ENCODE data around the gene MAP4K4. TPM values are rescaled to one million over a fixed set of nuclear protein-coding genes. Genes with fewer than 3 reads are reported as not detected.

Gene MAP4K4
- total RNA-seq, 1 donor from 2014 or later, result 175 TPM

- Mint-ChIP-seq H3K4me1 (peaks cover 8% of the 10 kb centered on the region), H3K9me3 (peaks cover 5% of the 10 kb centered on the region), H3K4me3 (no peak overlapping the region), H3K27ac (no peak overlapping the region), H3K36me3 (no peaks in the 10 kb centered on the region), H3K27me3 (ENCODE audit: low read depth) (no peaks in the 10 kb centered on the region)
- no peak for TF ChIP-seq CTCF (IDR thresholded peaks at IDR 0.05; ENCODE audit: unreplicated experiment)
- no peak for DNase-seq (ENCODE audit: low spot score in 2 of 2, unreplicated experiment in 2 of 2)
Observed at GRCh38 chr2:101684313-101684712, 13.2 kb upstream of the MAP4K4 start.

DNA sequence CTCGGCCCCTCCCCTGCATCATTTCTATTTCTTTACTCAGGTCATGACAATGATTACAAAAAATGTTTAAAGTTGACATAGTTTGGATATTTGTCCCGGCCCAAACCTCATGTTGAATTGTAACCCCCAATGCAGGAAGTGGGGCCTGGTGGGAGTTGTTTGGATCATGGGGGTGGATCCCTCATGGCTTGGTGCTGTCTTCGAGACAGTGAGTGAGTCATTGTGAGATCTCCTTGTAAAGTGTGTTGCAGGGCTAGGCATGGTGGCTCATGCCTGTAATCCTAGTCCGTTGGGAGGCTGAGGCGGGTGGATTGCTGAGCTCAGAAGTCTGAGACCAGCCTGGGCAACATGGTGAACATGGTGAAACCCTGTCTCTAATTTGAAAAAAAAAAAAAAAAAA, 9.2 kb upstream of the MAP4K4 start:
- TF ChIP-seq CTCF (IDR thresholded peaks at IDR 0.05; ENCODE audit: unreplicated experiment), result no peak
- Mint-ChIP-seq H3K36me3 (no peaks in the 10 kb centered on the region), H3K4me3 (no peak overlapping the region), H3K27me3 (ENCODE audit: low read depth) (no peaks in the 10 kb centered on the region), H3K4me1 (peaks cover 8% of the 10 kb centered on the region), H3K9me3 (peaks cover 5% of the 10 kb centered on the region), H3K27ac (no peak overlapping the region)
- DNase-seq (ENCODE audit: low spot score in 2 of 2, unreplicated experiment in 2 of 2), result no peak

DNA sequence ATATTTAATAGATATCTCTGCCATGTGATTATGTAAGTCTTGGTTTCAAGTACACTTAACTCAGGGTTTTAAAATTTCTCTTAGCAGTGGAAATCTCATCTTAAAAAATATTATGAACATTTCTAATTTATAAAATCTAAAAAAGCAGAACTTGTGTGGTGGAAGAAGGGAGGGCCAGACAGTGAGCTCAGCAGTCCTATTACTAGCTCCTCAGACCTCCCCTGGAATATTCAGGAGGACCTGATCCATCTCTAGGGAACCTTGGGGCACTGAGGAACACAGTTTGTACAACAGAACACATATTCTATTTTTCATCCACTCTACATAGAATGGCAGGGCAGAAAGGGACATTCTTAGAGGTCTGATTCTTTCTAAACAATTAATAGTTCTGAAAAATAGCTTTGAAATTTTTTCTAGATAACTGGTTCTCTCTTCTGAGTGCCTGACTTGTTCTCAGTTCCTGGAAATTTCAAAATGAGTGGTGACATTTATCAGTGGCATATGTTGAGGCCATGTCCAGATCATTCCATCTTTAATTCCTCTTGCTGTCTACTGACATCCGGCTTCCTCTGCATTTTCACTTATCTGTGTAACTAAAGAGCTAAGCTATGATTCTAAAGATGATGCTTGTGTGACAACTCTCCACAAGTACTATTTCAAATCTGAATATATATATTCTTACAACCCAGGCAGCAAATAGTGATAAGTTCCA, 8.2 kb upstream of the MAP4K4 start:
- peaks cover 8% of the 10 kb centered on the region for H3K4me1 Mint-ChIP-seq
- peaks cover 5% of the 10 kb centered on the region for H3K9me3 Mint-ChIP-seq
- TF ChIP-seq CTCF (IDR thresholded peaks at IDR 0.05; ENCODE audit: unreplicated experiment), result no peak
- no peak overlapping the region for H3K27ac Mint-ChIP-seq
- H3K27me3 Mint-ChIP-seq (ENCODE audit: low read depth), result no peaks in the 10 kb centered on the region
- no peak overlapping the region for H3K4me3 Mint-ChIP-seq
- DNase-seq (ENCODE audit: low spot score in 2 of 2, unreplicated experiment in 2 of 2), result no peak
- no peaks in the 10 kb centered on the region for H3K36me3 Mint-ChIP-seq

DNA sequence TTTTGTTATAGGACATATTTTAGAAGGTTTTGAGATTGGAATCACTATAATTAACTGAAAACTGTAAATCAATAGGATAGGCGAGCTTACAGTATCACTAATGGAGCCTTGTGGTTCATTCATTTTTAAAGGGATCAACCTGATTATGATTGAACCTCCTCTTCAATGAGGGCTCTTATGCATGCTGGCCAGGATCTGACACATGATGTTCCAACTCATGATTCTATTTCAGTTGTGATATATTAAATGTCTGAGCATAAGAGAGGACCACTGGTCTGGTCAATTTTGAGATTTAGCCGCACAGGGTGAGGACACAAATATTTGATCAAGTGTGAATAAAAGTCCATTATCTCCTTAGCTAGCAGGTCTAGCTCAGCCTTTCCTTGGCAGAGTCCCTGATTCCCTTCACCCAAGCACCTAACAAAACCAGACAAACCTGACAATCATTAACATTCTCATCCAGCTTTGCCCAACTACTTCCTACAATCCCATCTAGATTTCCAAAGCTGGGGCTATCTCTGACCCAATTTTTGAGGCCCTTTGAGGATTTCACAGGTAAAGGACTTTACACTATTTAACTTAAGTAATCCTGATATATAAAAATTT, 6.9 kb upstream of the MAP4K4 start:
- Mint-ChIP-seq H3K27me3 (ENCODE audit: low read depth) (no peaks in the 10 kb centered on the region), H3K4me3 (no peak overlapping the region), H3K27ac (no peak overlapping the region), H3K9me3 (peaks cover 5% of the 10 kb centered on the region), H3K4me1 (peaks cover 8% of the 10 kb centered on the region), H3K36me3 (no peaks in the 10 kb centered on the region)
- TF ChIP-seq CTCF (IDR thresholded peaks at IDR 0.05; ENCODE audit: unreplicated experiment), result no peak
- DNase-seq (ENCODE audit: low spot score in 2 of 2, unreplicated experiment in 2 of 2), result no peak

- Mint-ChIP-seq H3K9me3 (peaks cover 5% of the 10 kb centered on the region), H3K27ac (no peak overlapping the region), H3K27me3 (ENCODE audit: low read depth) (no peaks in the 10 kb centered on the region), H3K36me3 (no peaks in the 10 kb centered on the region), H3K4me3 (no peak overlapping the region), H3K4me1 (peaks cover 16% of the 10 kb centered on the region)
- DNase-seq (ENCODE audit: low spot score in 2 of 2, unreplicated experiment in 2 of 2), result no peak
- no peak for TF ChIP-seq CTCF (IDR thresholded peaks at IDR 0.05; ENCODE audit: unreplicated experiment)
Observed at GRCh38 chr2:101692041-101692440, 5.5 kb upstream of the MAP4K4 start.

All from mesothelial cell of epicardium (in vitro differentiated cells).